CD8-positive, alpha-beta memory T cell (primary cell): Measurements from ENCODE around the gene SAFB. TPM values are rescaled to one million over a fixed set of nuclear protein-coding genes. Genes with fewer than 3 reads are reported as not detected.

Experiments
- CTCF ChIA-PET: fragments of 350-600 bp; sonication (Branson Sonifier 250); formaldehyde crosslinking; loops from one replicate; lab custom pipeline; 2021; ENCODE audit warnings: antibody characterized with exemption; lab: Charles Lee
- POLR2A ChIA-PET: fragments of 350-600 bp; sonication (Branson Sonifier 250); formaldehyde crosslinking; loops from one replicate; lab custom pipeline; 2021; ENCODE audit warnings: antibody characterized with exemption; lab: Charles Lee
- DNase-seq, 5 donors: peaks; one replicate each; pipeline versions ENCODE4 v3.0.0 to v3.0.0-alpha.2; 2020 to 2022; ENCODE audit warnings: mixed read lengths in 1 of 5
- H3K27ac ChIP-seq: one replicate; pipeline ENCODE4 v1.7.0; 2013; ENCODE audit warnings: low read depth, mild to moderate bottlenecking, low read length, moderate library complexity
- H3K27me3 ChIP-seq: 2 replicates; pipeline ENCODE4 v1.7.0; 2013; ENCODE audit warnings: low read length, mild to moderate bottlenecking; ENCODE audit not compliant: insufficient read depth, poor library complexity, severe bottlenecking
- H3K36me3 ChIP-seq: 2 replicates; pipeline ENCODE4 v1.7.0; 2013; ENCODE audit warnings: mild to moderate bottlenecking, low read length, moderate library complexity; ENCODE audit not compliant: insufficient read depth
- H3K4me1 ChIP-seq: 2 replicates; pipeline ENCODE4 v1.7.0; 2013; ENCODE audit warnings: mild to moderate bottlenecking, low read length, moderate library complexity; ENCODE audit not compliant: insufficient read depth
- H3K4me3 ChIP-seq: 2 replicates; pipeline ENCODE4 v1.7.0; 2013; ENCODE audit warnings: mild to moderate bottlenecking, low read length
- H3K9me3 ChIP-seq: 2 replicates; pipeline ENCODE4 v1.7.0; 2013; ENCODE audit warnings: mild to moderate bottlenecking, low read length
- H3K27ac Mint-ChIP-seq, 8 donors: one replicate each; pipeline ENCODE4 v1.8.0; 2020 to 2021; ENCODE audit warnings: mixed read lengths in 8 of 8, mild to moderate bottlenecking in 6 of 8, inconsistent platforms in 3 of 8, moderate library complexity in 3 of 8
- H3K27me3 Mint-ChIP-seq, 2 donors: one replicate each; pipeline ENCODE4 v1.8.0; 2020 to 2021; ENCODE audit warnings: mixed read lengths in 2 of 2, mild to moderate bottlenecking in 1 of 2, moderate library complexity in 1 of 2
- H3K36me3 Mint-ChIP-seq, 3 donors: one replicate each; pipeline ENCODE4 v1.8.0; 2020 to 2021; ENCODE audit warnings: mixed read lengths in 3 of 3, inconsistent platforms in 1 of 3, mild to moderate bottlenecking in 1 of 3
- H3K4me1 Mint-ChIP-seq, 3 donors: one replicate each; pipeline ENCODE4 v1.8.0; 2020 to 2021; ENCODE audit warnings: mixed read lengths in 3 of 3, inconsistent platforms in 1 of 3, mild to moderate bottlenecking in 1 of 3
- H3K4me3 Mint-ChIP-seq, 7 donors: one replicate each; pipeline ENCODE4 v1.8.0; 2020 to 2021; ENCODE audit warnings: mixed read lengths in 7 of 7, mild to moderate bottlenecking in 6 of 7, moderate library complexity in 4 of 7, inconsistent platforms in 2 of 7
- H3K9me3 Mint-ChIP-seq, 5 donors: one replicate each; pipeline ENCODE4 v1.8.0; 2020 to 2022; ENCODE audit warnings: mixed read lengths in 5 of 5, mild to moderate bottlenecking in 3 of 5, moderate library complexity in 2 of 5, inconsistent platforms in 1 of 5
- polyA plus RNA-seq: library from polyadenylated mRNA; unstranded; fragments of 300-500 nt; fragmentation: Illumina TruSeq; gene quantifications from one replicate; pipeline ENCODE4 v1.2.3, GENCODE V29; 2021
- total RNA-seq, 2 experiments: library from RNA; stranded (reverse); gene quantifications; one replicate each; pipeline ENCODE4 v1.2.3, GENCODE V29; 2021

Gene SAFB
- total and polyA plus RNA-seq, 3 experiments from 2014 or later = 103 to 132 (median 124) TPM

- CTCF ChIA-PET = interaction anchor here (1.3 to 2.2 kb wide), 2 partner anchors 9 to 43 kb away, joined by 5 read pairs; no protein-coding TSS in a partner anchor
- Mint-ChIP-seq H3K9me3 (no peaks in the 10 kb centered on the region), H3K27me3 (peaks cover 0 to 2% of the 10 kb centered on the region in 2 donors), H3K4me3 (no peak overlapping the region), H3K27ac (no peak overlapping the region), H3K36me3 (peaks cover 0 to 11% (median 3%) of the 10 kb centered on the region in 3 donors), H3K4me1 (peaks cover 18 to 31% (median 30%) of the 10 kb centered on the region in 3 donors)
- H3K4me3 ChIP-seq = no peak overlapping the region
- no peaks in the 10 kb centered on the region for H3K36me3 ChIP-seq
- H3K9me3 ChIP-seq = no peaks in the 10 kb centered on the region
- no peak overlapping the region for H3K27ac ChIP-seq
- H3K27me3 ChIP-seq = no peaks in the 10 kb centered on the region
- no peak for DNase-seq
- H3K4me1 ChIP-seq = peaks cover 21% of the 10 kb centered on the region
- POLR2A ChIA-PET = interaction anchor here (1.0 kb wide), 1 partner anchor 55 kb away, joined by 3 read pairs; the partner anchor contains the start of genes SAFB and SAFB2
Measured at GRCh38 chr19:5678071-5678718, 55.3 kb downstream of the SAFB start.

GRCh38 chr19:5679289-5680083 is 56.6 kb downstream of the SAFB start:
- Histone ChIP-seq H3K9me3 (no peaks in the 10 kb centered on the region), H3K27ac (peak overlapping the region; percentile 98), H3K4me1 (peaks cover 21% of the 10 kb centered on the region), H3K36me3 (no peaks in the 10 kb centered on the region), H3K4me3 (peak overlapping the region; percentile 99), H3K27me3 (no peaks in the 10 kb centered on the region)
- peaks cover 18 to 31% (median 30%) of the 10 kb centered on the region in 3 donors for H3K4me1 Mint-ChIP-seq
- CTCF ChIA-PET = interaction anchor here (1.1 to 1.3 kb wide), 2 partner anchors 11 to 42 kb away, joined by 4 to 5 read pairs; partner anchors contain the start of gene RPL36
- H3K27me3 Mint-ChIP-seq = peaks cover 0 to 2% of the 10 kb centered on the region in 2 donors
- POLR2A ChIA-PET = interaction anchor here (0.9 to 1.3 kb wide), 3 partner anchors 10 to 57 kb away, joined by 3 to 5 read pairs (median 3); partner anchors contain the start of genes RPL36, SAFB and SAFB2
- peak overlapping the region; percentile 88 to 100 (median 100) for H3K27ac Mint-ChIP-seq
- no peaks in the 10 kb centered on the region for H3K9me3 Mint-ChIP-seq
- peak overlapping the region; percentile 85 to 97 (median 90) for H3K4me3 Mint-ChIP-seq
- peaks cover 0 to 11% (median 0%) of the 10 kb centered on the region in 3 donors for H3K36me3 Mint-ChIP-seq
- no peak for DNase-seq

- H3K27me3 Mint-ChIP-seq = peaks cover 0 to 2% of the 10 kb centered on the region in 2 donors
- no peaks in the 10 kb centered on the region for H3K9me3 ChIP-seq
- peak overlapping the region; percentile 88 to 100 (median 100) for H3K27ac Mint-ChIP-seq
- no peak for DNase-seq
- peaks cover 0 to 11% (median 0%) of the 10 kb centered on the region in 3 donors for H3K36me3 Mint-ChIP-seq
- peak overlapping the region; percentile 98 for H3K27ac ChIP-seq
- peak overlapping the region; percentile 99 for H3K4me3 ChIP-seq
- no peaks in the 10 kb centered on the region for H3K9me3 Mint-ChIP-seq
- ChIA-PET POLR2A (interaction anchor here (0.9 to 1.3 kb wide), 2 partner anchors 10 to 11 kb away, joined by 3 to 5 read pairs; partner anchors contain the start of gene RPL36), CTCF (interaction anchor here (1.1 kb wide), 1 partner anchor 10 kb away, joined by 4 read pairs; the partner anchor contains the start of gene RPL36)
- no peaks in the 10 kb centered on the region for H3K36me3 ChIP-seq
- H3K27me3 ChIP-seq = no peaks in the 10 kb centered on the region
- peak overlapping the region; percentile 85 to 97 (median 90) for H3K4me3 Mint-ChIP-seq
- H3K4me1 ChIP-seq = peaks cover 21% of the 10 kb centered on the region
- peaks cover 18 to 31% (median 30%) of the 10 kb centered on the region in 3 donors for H3K4me1 Mint-ChIP-seq
Measured at GRCh38 chr19:5680084-5680436, 57.2 kb downstream of the SAFB start.

GRCh38 chr19:5680437-5681368 is 57.8 kb downstream of the SAFB start, which contains the start of the genes HSD11B1L and MICOS13:
HSD11B1L (plus strand) TSS chr19:5681027; CDS start chr19:5684833, 3,806 bp downstream.
MICOS13 (minus strand) TSS chr19:5680516; CDS start chr19:5680486, 30 bp downstream.
- Histone ChIP-seq H3K27ac (peak within 1 kb of the TSS; percentile 98), H3K4me1 (peaks cover 21% of the 10 kb centered on the region), H3K9me3 (no peaks in the 10 kb centered on the region), H3K36me3 (no peaks in the 10 kb centered on the region), H3K4me3 (peak within 1 kb of the TSS; percentile 99), H3K27me3 (no peaks in the 10 kb centered on the region)
- Mint-ChIP-seq H3K4me1 (peaks cover 18 to 31% (median 31%) of the 10 kb centered on the region in 3 donors), H3K27me3 (peaks cover 0 to 2% of the 10 kb centered on the region in 2 donors), H3K9me3 (no peaks in the 10 kb centered on the region), H3K27ac (peak within 1 kb of the TSS; percentile 88 to 100 (median 100)), H3K4me3 (peak within 1 kb of the TSS; percentile 85 to 97 (median 92)), H3K36me3 (peaks cover 0 to 11% (median 0%) of the 10 kb centered on the region in 3 donors)
- ChIA-PET CTCF (interaction anchor here (1.1 kb wide), 1 partner anchor 9 kb away, joined by 4 read pairs; the partner anchor contains the start of gene RPL36), POLR2A (interaction anchor here (1.7 kb wide), 1 partner anchor 10 kb away, joined by 4 read pairs; no protein-coding TSS in a partner anchor)
- peak; percentile 96 to 99 (median 99) for DNase-seq

- POLR2A ChIA-PET = interaction anchor here (1.7 kb wide), 1 partner anchor 10 kb away, joined by 4 read pairs; no protein-coding TSS in a partner anchor
- peaks cover 0 to 2% of the 10 kb centered on the region in 2 donors for H3K27me3 Mint-ChIP-seq
- no peaks in the 10 kb centered on the region for H3K27me3 ChIP-seq
- CTCF ChIA-PET = interaction anchor here (1.0 kb wide), 1 partner anchor 59 kb away, joined by 3 read pairs; the partner anchor contains the start of genes SAFB and SAFB2
- H3K36me3 ChIP-seq = no peaks in the 10 kb centered on the region
- peaks cover 21% of the 10 kb centered on the region for H3K4me1 ChIP-seq
- H3K27ac Mint-ChIP-seq = peak overlapping the region; percentile 0 to 96 (median 80)
- no peaks in the 10 kb centered on the region for H3K9me3 ChIP-seq
- no peak for DNase-seq
- H3K4me3 ChIP-seq = peak overlapping the region; percentile 99
- H3K27ac ChIP-seq = no peak overlapping the region
- H3K4me1 Mint-ChIP-seq = peaks cover 21 to 40% (median 35%) of the 10 kb centered on the region in 3 donors
- H3K9me3 Mint-ChIP-seq = no peaks in the 10 kb centered on the region
- peaks cover 0 to 11% (median 0%) of the 10 kb centered on the region in 3 donors for H3K36me3 Mint-ChIP-seq
- H3K4me3 Mint-ChIP-seq = peak overlapping the region; percentile 64 to 96 (median 79)
Measured at GRCh38 chr19:5681391-5682106, 58.7 kb downstream of the SAFB start.

GRCh38 chr19:5682107-5682482 is 59.2 kb downstream of the SAFB start:
- Mint-ChIP-seq H3K36me3 (peaks cover 0 to 11% (median 0%) of the 10 kb centered on the region in 3 donors), H3K27me3 (peaks cover 0 to 2% of the 10 kb centered on the region in 2 donors), H3K9me3 (no peaks in the 10 kb centered on the region), H3K4me1 (peaks cover 22 to 45% (median 37%) of the 10 kb centered on the region in 3 donors), H3K4me3 (peak overlapping the region; percentile 58 to 96 (median 78)), H3K27ac (peak overlapping the region in 7 of 8 donors; percentile 37 to 96 (median 83))
- Histone ChIP-seq H3K27ac (no peak overlapping the region), H3K36me3 (no peaks in the 10 kb centered on the region), H3K4me1 (peaks cover 21% of the 10 kb centered on the region), H3K27me3 (no peaks in the 10 kb centered on the region), H3K4me3 (no peak overlapping the region), H3K9me3 (no peaks in the 10 kb centered on the region)
- ChIA-PET CTCF (interaction anchor here (1.0 kb wide), 1 partner anchor 59 kb away, joined by 3 read pairs; the partner anchor contains the start of genes SAFB and SAFB2), POLR2A (interaction anchor here (1.7 kb wide), 1 partner anchor 9 kb away, joined by 4 read pairs; no protein-coding TSS in a partner anchor)
- DNase-seq = no peak
